HepG2 (cell line): ENCODE data around the gene CD99L2. TPM values are rescaled to one million over a fixed set of nuclear protein-coding genes. Genes with fewer than 3 reads are reported as not detected.

ENCODE experiments used
- ATAC-seq: fragments of 200-7000 bp; cut with Tn5 transposase; 3 replicates; pipeline ENCODE4 v1.9.1; 2020; ENCODE audit warnings: mild to moderate bottlenecking, moderate library complexity
- BruUV-seq: library from RNA; stranded (reverse); fragments of 400-500 nt; replicated peaks from 2 replicates; lab custom pipeline; 2021; lab: Mats Ljungman, UMichigan
- CTCF ChIA-PET: fragments of 300-600 bp; formaldehyde crosslinking; extraction: SDS; loops from one replicate; lab custom pipeline; 2021; ENCODE audit warnings: low total read pairs, inconsistent platforms, low intra/inter-chr PET ratio; lab: Yijun Ruan, JAX
- POLR2A ChIA-PET: fragments of 350-600 bp; sonication (Branson Sonifier 250); formaldehyde crosslinking; loops from one replicate; lab custom pipeline; 2020; ENCODE audit warnings: antibody characterized with exemption, inconsistent platforms; lab: Yijun Ruan, JAX
- DNase-seq: peaks from one replicate; pipeline ENCODE4 v3.0.0-alpha.2; 2015; ENCODE audit warnings: low spot score
- FAIRE-seq: peaks from 3 replicates; lab custom pipeline; 2011; peaks lifted over from hg19 to GRCh38; lab: Jason Lieb, UNC
- H2AFZ ChIP-seq: one replicate; pipeline ENCODE4 v1.6.1; 2011; ENCODE audit warnings: low read length, inconsistent platforms
- H3K27ac ChIP-seq: fragments of 300-600 bp; 3 replicates; pipeline ENCODE4 v1.8.0; 2011; ENCODE audit warnings: mixed run types, mild to moderate bottlenecking, mixed read lengths, low read length, inconsistent platforms; ENCODE audit not compliant: insufficient read depth; ENCODE audit errors: extremely low read length
- H3K27me3 ChIP-seq, 2 experiments: fragments of 200-600 bp in 1 of 2; 2 replicates in 1 of 2; 3 replicates in 1 of 2; pipeline versions ENCODE4 v1.6.0 to v1.8.0; 2011; ENCODE audit warnings: low read length in 2 of 2, mild to moderate bottlenecking in 2 of 2, moderate library complexity in 2 of 2, inconsistent platforms in 1 of 2; ENCODE audit not compliant: insufficient read depth in 2 of 2, control insufficient read depth in 1 of 2
- H3K36me3 ChIP-seq, 2 experiments: fragments of 200-600 bp in 1 of 2; replicated peaks in 1 of 2; 2 replicates in 1 of 2; 3 replicates in 1 of 2; pipeline versions ENCODE4 v1.5.1 to v1.8.0; 2011; ENCODE audit warnings: low read length in 2 of 2, inconsistent platforms in 1 of 2; ENCODE audit not compliant: insufficient read depth in 2 of 2, control insufficient read depth in 1 of 2
- H3K4me1 ChIP-seq: 2 replicates; pipeline ENCODE4 v1.5.1; 2012; ENCODE audit warnings: low read length, inconsistent platforms; ENCODE audit not compliant: insufficient read depth
- H3K4me2 ChIP-seq: 2 replicates; pipeline ENCODE4 v1.6.0; 2011; ENCODE audit warnings: low read depth, low read length, inconsistent platforms
- H3K4me3 ChIP-seq, 3 experiments: fragments of 200-600 bp in 1 of 3; sonication (generic), shearing (Covaris generic) in 1 of 3; replicated peaks in 1 of 3; 2 replicates each; pipeline ENCODE4 v1.5.1; 2011 to 2016; ENCODE audit warnings: low read length in 3 of 3, inconsistent platforms in 2 of 3, low read depth in 2 of 3, mild to moderate bottlenecking in 2 of 3, control low read depth in 1 of 3, mixed read lengths in 1 of 3; ENCODE audit not compliant: insufficient read depth in 1 of 3
- H3K79me2 ChIP-seq: one replicate; pipeline ENCODE4 v1.6.1; 2011; ENCODE audit warnings: low read length, inconsistent platforms; ENCODE audit not compliant: insufficient read depth
- H3K9ac ChIP-seq: 2 replicates; pipeline ENCODE4 v1.6.0; 2011; ENCODE audit warnings: mild to moderate bottlenecking, low read depth, low read length, inconsistent platforms; ENCODE audit not compliant: insufficient read depth
- H3K9me3 ChIP-seq: 2 replicates; pipeline ENCODE4 v1.5.1; 2012; ENCODE audit warnings: mild to moderate bottlenecking, low read length
- H4K20me1 ChIP-seq: 2 replicates; pipeline ENCODE4 v1.6.0; 2011; ENCODE audit warnings: inconsistent platforms, mild to moderate bottlenecking, low read length, moderate library complexity; ENCODE audit not compliant: insufficient read depth
- CEBPB ChIP-seq: IDR thresholded peaks from 2 replicates; pipeline ENCODE4 v1.6.1; 2011; ENCODE audit warnings: low read depth, low read length, improper control_type of control experiment, borderline replicate concordance
- ELF4 ChIP-seq: sonication (generic); formaldehyde crosslinking; IDR thresholded peaks from 2 replicates; pipeline ENCODE4 v1.5.0; 2020; ENCODE audit warnings: missing genetic modification reagents, mild to moderate bottlenecking, moderate library complexity, borderline replicate concordance
- PCBP1 ChIP-seq: fragments of 200-400 bp; formaldehyde crosslinking; IDR thresholded peaks from 2 replicates; pipeline ENCODE4 v1.6.1; 2017; ENCODE audit warnings: mild to moderate bottlenecking, low read depth, low read length, borderline replicate concordance
- SRY ChIP-seq: sonication (generic); formaldehyde crosslinking; IDR thresholded peaks from 2 replicates; pipeline ENCODE4 v1.8.0; 2022; ENCODE audit warnings: mild to moderate bottlenecking, missing genetic modification reagents
- ZFAT ChIP-seq: sonication (generic); formaldehyde crosslinking; conservative IDR thresholded peaks from 2 replicates; pipeline ENCODE4 v1.8.1; 2023; ENCODE audit warnings: missing genetic modification reagents, inconsistent platforms
- ZNF17 ChIP-seq: sonication (generic); formaldehyde crosslinking; IDR thresholded peaks from 2 replicates; pipeline ENCODE4 v1.5.0; 2020; ENCODE audit warnings: mild to moderate bottlenecking, missing genetic modification reagents
- ZNF30 ChIP-seq: sonication (generic); formaldehyde crosslinking; IDR thresholded peaks from 2 replicates; pipeline ENCODE4 v1.5.0; 2020; ENCODE audit warnings: mild to moderate bottlenecking, missing genetic modification reagents
- ZNF354B ChIP-seq: sonication (generic); formaldehyde crosslinking; IDR thresholded peaks from 2 replicates; pipeline ENCODE4 v1.8.0; 2022; ENCODE audit warnings: mild to moderate bottlenecking, missing genetic modification reagents
- ZNF839 ChIP-seq: sonication (generic); formaldehyde crosslinking; IDR thresholded peaks from 2 replicates; pipeline ENCODE4 v1.4.0; 2020; ENCODE audit warnings: missing genetic modification reagents, mild to moderate bottlenecking, borderline replicate concordance
- ZNF878 ChIP-seq: sonication (generic); formaldehyde crosslinking; IDR thresholded peaks from 2 replicates; pipeline ENCODE4 v1.8.1; 2023; ENCODE audit warnings: mild to moderate bottlenecking, missing genetic modification reagents, moderate library complexity
- WGBS: methylation state at CpG from one replicate; pipeline ENCODE4 v1.1.6; 2017; ENCODE audit warnings: low lambda C conversion rate; 5-methylcytosine and 5-hydroxymethylcytosine counted together
- in situ Hi-C: cut with HindIII; loops from 2 replicates; pipeline ENCODE4 v1.10.0; 2017; ENCODE audit warnings: low pct_unique_long_range_greater_than_20kb; ENCODE audit not compliant: extremely low pct_ligation_motif_present
- intact Hi-C: fragments of 100-400 bp; cut with micrococcal nuclease; formaldehyde crosslinking; loops from one replicate; pipeline ENCODE4 v1.10.0; 2022; ENCODE audit not compliant: unreplicated experiment
- polyA plus RNA-seq, 8 experiments: library from polyadenylated mRNA; depleted of rRNA in 3 of 8; stranded (reverse) in 7 of 8; unstranded in 1 of 8; fragments of >200 nt; fragmentation: Illumina TruSeq in 4 of 8; extraction: Trizol in 4 of 8; gene quantifications; 2 replicates each; pipeline versions ENCODE4 v1.2.1 to v1.2.3, GENCODE V29; 2011 to 2016; ENCODE audit warnings: low read depth in 4 of 8, missing spikeins in 1 of 8, mixed read lengths in 1 of 8; ENCODE audit not compliant: insufficient read depth in 1 of 8
- total RNA-seq, 5 experiments: library from RNA; depleted of rRNA; stranded (reverse); fragments of >200 nt; fragmentation: Illumina TruSeq; extraction: Trizol; gene quantifications; 2 replicates each; pipeline ENCODE4 v1.2.3, GENCODE V29; 2016; ENCODE audit warnings: low read depth in 1 of 5
- TF ChIP-seq, protein P1 (sequence below): sonication (generic); formaldehyde crosslinking; IDR thresholded peaks from 2 replicates; pipeline ENCODE4 v1.5.1; 2020; ENCODE audit warnings: missing genetic modification reagents, mild to moderate bottlenecking, borderline replicate concordance

CD99L2 gene
- total and polyA plus RNA-seq, 2 of the 13 experiments (the other 11 are each of a cell fraction or from before 2014, with no cell fraction given), result 6.9 to 7.6 TPM

DNA sequence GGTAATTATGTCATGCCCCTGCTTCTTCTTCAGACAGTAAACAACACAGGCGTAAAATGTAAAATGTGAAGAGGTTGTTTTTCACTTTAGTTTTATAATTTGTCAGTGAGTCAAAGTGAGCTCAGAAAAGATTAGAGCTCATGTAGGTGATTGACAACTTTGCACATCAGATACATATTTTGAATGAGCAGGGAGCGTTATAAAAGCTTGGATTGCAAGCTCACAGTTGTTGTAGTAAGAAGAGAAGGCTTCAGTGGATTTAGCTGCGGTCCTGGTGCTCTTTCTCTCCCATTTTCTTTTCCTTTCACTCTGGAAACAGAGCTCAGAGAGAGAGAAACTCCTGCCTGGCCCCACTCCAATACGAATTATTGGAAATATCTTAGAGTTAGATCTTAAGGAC is 178.8 kb downstream of the CD99L2 start:
- no peaks in the 10 kb centered on the region for H3K27me3 ChIP-seq
- no peak overlapping the region for H3K27ac ChIP-seq
- no peaks in the 10 kb centered on the region for H3K4me1 ChIP-seq
- 96% methylated on average over 4 of the region's 4 CpGs for WGBS
- no peak for TF ChIP-seq ZNF30
- TF ChIP-seq, protein P1, sequence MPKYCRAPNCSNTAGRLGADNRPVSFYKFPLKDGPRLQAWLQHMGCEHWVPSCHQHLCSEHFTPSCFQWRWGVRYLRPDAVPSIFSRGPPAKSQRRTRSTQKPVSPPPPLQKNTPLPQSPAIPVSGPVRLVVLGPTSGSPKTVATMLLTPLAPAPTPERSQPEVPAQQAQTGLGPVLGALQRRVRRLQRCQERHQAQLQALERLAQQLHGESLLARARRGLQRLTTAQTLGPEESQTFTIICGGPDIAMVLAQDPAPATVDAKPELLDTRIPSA (CRISPR knock-in tag), result no peak
- TF ChIP-seq ZNF354B, result no peak
- no peak for TF ChIP-seq CEBPB
- no peak for TF ChIP-seq ZNF878 (CRISPR knock-in tag)
- TF ChIP-seq ZNF17 (CRISPR knock-in tag), result no peak
- no peak for TF ChIP-seq ZNF839 (CRISPR knock-in tag)
- TF ChIP-seq ELF4, result no peak
- no peak for TF ChIP-seq SRY (CRISPR knock-in tag)
- no peak for TF ChIP-seq PCBP1
- no peak for TF ChIP-seq ZFAT
- no peak overlapping the region for H2AFZ ChIP-seq
- H3K4me2 ChIP-seq, result no peak overlapping the region
- POLR2A ChIA-PET, result no interaction called here
- no peaks in the 10 kb centered on the region for H3K79me2 ChIP-seq
- FAIRE-seq, result no peak
- H4K20me1 ChIP-seq, result no peaks in the 10 kb centered on the region
- no peaks in the 10 kb centered on the region for H3K36me3 ChIP-seq
- DNase-seq, result no peak
- no peaks in the 10 kb centered on the region for H3K9me3 ChIP-seq
- no TSS peak for BruUV-seq
- ATAC-seq, result no peak
- CTCF ChIA-PET, result no interaction called here
- in situ Hi-C loops (no loop called here), intact Hi-C loops (loop anchor here (10.0 kb wide), 1 partner anchor 175 kb away; no protein-coding TSS in a partner anchor)
- no peak overlapping the region for H3K4me3 ChIP-seq
- H3K9ac ChIP-seq, result no peak overlapping the region

Other genes starting within 250 kb of the CD99L2 start
- gene MTMR1, start 205.3 kb downstream of the CD99L2 start, total RNA-seq (2016; rRNA removed; fragmentation: Illumina TruSeq; extraction: Trizol), result 11.1 and 11.3 TPM in 2 replicates
- 8.9 and 9.1 TPM in 2 replicates for gene MTMR1, start 205.3 kb downstream of the CD99L2 start, polyA plus RNA-seq (2011; rRNA removed)
- 87.1 and 119 TPM in 2 replicates for gene HMGB3, start 84.7 kb upstream of the CD99L2 start, total RNA-seq (2016; rRNA removed; fragmentation: Illumina TruSeq; extraction: Trizol)
- 5.9 and 8.5 TPM in 2 replicates for gene HMGB3, start 84.7 kb upstream of the CD99L2 start, polyA plus RNA-seq (2011; rRNA removed)